ENCODE data around the gene CGN. TPM values are rescaled to one million over a fixed set of nuclear protein-coding genes. Genes with fewer than 3 reads are reported as not detected.

The CGN gene
- polyA plus RNA-seq, 10 donors: 0.35 to 2.0 (median 1.1) TPM

Other genes starting within 250 kb of the CGN start
- 10 to 100 TPM in 9 of 10 donors, 1 to 10 TPM in 1; 9.3 to 12.6 (median 11.6) TPM for gene ZNF687, start 229.1 kb upstream of the CGN start, polyA plus RNA-seq (ENCODE audit: insufficient read length in 10 of 10)
- 10 to 100 TPM; 37.4 to 57.5 (median 46.2) TPM for gene PI4KB, start 184.0 kb upstream of the CGN start, polyA plus RNA-seq (ENCODE audit: insufficient read length in 10 of 10)
- gene RFX5, start 164.1 kb upstream of the CGN start, polyA plus RNA-seq (ENCODE audit: insufficient read length in 10 of 10): 10 to 100 TPM; 18.7 to 28.0 (median 24.6) TPM
- 10 to 100 TPM; 23.7 to 49.4 (median 34.3) TPM for gene SELENBP1, start 138.7 kb upstream of the CGN start, polyA plus RNA-seq (ENCODE audit: insufficient read length in 10 of 10)
- gene PSMB4, start 111.8 kb upstream of the CGN start, polyA plus RNA-seq (ENCODE audit: insufficient read length in 10 of 10): 100 to 1,000 TPM; 141 to 200 (median 162) TPM
- gene POGZ, start 51.9 kb upstream of the CGN start, polyA plus RNA-seq (ENCODE audit: insufficient read length in 10 of 10): 10 to 100 TPM; 40.8 to 88.7 (median 59.8) TPM
- gene TUFT1, start 28.9 kb downstream of the CGN start, polyA plus RNA-seq (ENCODE audit: insufficient read length in 10 of 10): 1 to 10 TPM; 6.5 to 9.7 (median 7.9) TPM
- 10 to 100 TPM; 15.8 to 26.2 (median 20.2) TPM for gene SNX27, start 100.7 kb downstream of the CGN start, polyA plus RNA-seq (ENCODE audit: insufficient read length in 10 of 10)
- under 1 TPM; 0.09 to 0.98 (median 0.54) TPM for gene CELF3, start 205.4 kb downstream of the CGN start, polyA plus RNA-seq (ENCODE audit: insufficient read length in 10 of 10)
- gene RIIAD1, start 210.1 kb downstream of the CGN start, polyA plus RNA-seq (ENCODE audit: insufficient read length in 10 of 10): 1 to 10 TPM in 2 of 10 donors, under 1 TPM in 5, not detected in 3; 0.59 to 1.8 (median 0.78) TPM

Data from muscle of back (tissue), 10 donors.